HG03575 (cell line): Measurements from ENCODE around the gene RPL22.

Experiments
- ATAC-seq: cut with Tn5 transposase; IDR thresholded peaks from one replicate; pipeline ENCODE4 v1.9.1; 2021; ENCODE audit not compliant: unreplicated experiment, insufficient number of reproducible peaks, low FRiP score; ENCODE audit errors: extremely low read depth

Gene RPL22

GRCh38 chr1:6163191-6163972 lies 36.0 kb downstream of the RPL22 start:
- no peak for ATAC-seq

- no peak for ATAC-seq
Measured at GRCh38 chr1:6162773-6163172, 36.6 kb downstream of the RPL22 start.

- no peak for ATAC-seq
Measured at GRCh38 chr1:6162341-6162740, 37.1 kb downstream of the RPL22 start.

GRCh38 chr1:6158181-6158580 lies 41.2 kb downstream of the RPL22 start:
- no peak for ATAC-seq

- no peak for ATAC-seq
Measured at GRCh38 chr1:6157528-6158174, 41.7 kb downstream of the RPL22 start.

- ATAC-seq = no peak
Measured at GRCh38 chr1:6157132-6157527, 42.3 kb downstream of the RPL22 start.

GRCh38 chr1:6154525-6155319 lies 44.7 kb downstream of the RPL22 start:
- no peak for ATAC-seq

- no peak for ATAC-seq
Measured at GRCh38 chr1:6152882-6153281, 46.5 kb downstream of the RPL22 start.

GRCh38 chr1:6152181-6152580 lies 47.2 kb downstream of the RPL22 start:
- no peak for ATAC-seq

GRCh38 chr1:6151291-6151822 lies 48.0 kb downstream of the RPL22 start:
- ATAC-seq = no peak

GRCh38 chr1:6150006-6150938 lies 49.1 kb downstream of the RPL22 start:
- no peak for ATAC-seq

GRCh38 chr1:6149597-6149996 lies 49.8 kb downstream of the RPL22 start:
- ATAC-seq = no peak

- no peak for ATAC-seq
Measured at GRCh38 chr1:6148497-6149241, 50.7 kb downstream of the RPL22 start.

GRCh38 chr1:6145864-6146410 lies 53.5 kb downstream of the RPL22 start:
- ATAC-seq = no peak

- no peak for ATAC-seq
Measured at GRCh38 chr1:6145396-6145750, 54.0 kb downstream of the RPL22 start.

GRCh38 chr1:6144647-6145395 lies 54.6 kb downstream of the RPL22 start:
- ATAC-seq = no peak

- no peak for ATAC-seq
Measured at GRCh38 chr1:6144175-6144574, 55.2 kb downstream of the RPL22 start.
